NCI-H226 (cell line): Measurements from ENCODE around the gene PAX2.

Source experiments
- DNase-seq: peaks from one replicate; pipeline ENCODE4 v3.0.0-alpha.2; 2015

The PAX2 gene

DNA sequence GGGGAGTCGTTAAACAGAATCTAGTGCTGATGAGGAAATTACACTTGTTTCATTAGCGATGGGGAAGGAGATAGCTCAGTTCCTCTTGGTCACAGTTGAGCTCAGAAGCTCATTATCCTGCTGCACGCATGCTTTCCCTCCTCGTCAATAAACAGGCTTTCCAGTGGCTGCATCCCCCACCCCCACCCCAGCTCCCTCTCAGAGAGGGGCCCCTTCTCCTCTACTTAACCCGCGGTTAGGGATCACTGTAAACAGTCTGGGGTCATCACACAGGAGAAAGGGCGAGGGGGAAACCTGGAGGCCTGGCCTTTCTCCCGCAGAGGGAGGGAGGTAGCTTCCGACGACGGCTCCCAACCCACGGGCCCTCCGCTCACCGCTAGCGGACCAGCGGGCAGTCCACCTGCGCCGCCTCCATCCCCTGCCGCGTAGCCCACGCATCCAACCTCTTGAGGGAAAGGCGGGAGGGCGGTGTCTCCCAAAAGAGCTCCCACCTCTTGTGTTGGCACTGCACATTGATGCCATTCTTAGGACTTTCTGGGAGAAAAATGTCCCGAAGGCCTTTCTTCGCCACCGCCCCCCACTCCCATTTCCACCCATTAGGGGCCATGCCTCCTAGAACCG, 80.8 kb downstream of the PAX2 start:
- no peak for DNase-seq

DNA sequence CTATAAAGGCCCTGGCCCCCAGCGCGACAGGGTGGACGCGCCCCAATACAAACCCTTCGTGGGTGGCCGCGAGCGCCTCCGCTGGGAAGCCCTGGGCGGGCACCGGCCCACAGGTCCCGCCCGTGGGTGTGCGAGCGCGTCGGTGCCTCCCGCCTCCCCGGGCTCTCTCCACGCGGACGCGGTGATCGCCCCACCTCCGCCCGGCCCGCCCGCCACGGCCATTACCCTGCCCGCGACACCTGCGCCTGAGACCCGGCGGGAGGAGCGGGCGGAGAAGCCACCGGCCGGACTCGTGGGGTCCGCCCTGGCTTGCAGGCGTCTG, 81.2 kb downstream of the PAX2 start:
- DNase-seq: no peak

DNA sequence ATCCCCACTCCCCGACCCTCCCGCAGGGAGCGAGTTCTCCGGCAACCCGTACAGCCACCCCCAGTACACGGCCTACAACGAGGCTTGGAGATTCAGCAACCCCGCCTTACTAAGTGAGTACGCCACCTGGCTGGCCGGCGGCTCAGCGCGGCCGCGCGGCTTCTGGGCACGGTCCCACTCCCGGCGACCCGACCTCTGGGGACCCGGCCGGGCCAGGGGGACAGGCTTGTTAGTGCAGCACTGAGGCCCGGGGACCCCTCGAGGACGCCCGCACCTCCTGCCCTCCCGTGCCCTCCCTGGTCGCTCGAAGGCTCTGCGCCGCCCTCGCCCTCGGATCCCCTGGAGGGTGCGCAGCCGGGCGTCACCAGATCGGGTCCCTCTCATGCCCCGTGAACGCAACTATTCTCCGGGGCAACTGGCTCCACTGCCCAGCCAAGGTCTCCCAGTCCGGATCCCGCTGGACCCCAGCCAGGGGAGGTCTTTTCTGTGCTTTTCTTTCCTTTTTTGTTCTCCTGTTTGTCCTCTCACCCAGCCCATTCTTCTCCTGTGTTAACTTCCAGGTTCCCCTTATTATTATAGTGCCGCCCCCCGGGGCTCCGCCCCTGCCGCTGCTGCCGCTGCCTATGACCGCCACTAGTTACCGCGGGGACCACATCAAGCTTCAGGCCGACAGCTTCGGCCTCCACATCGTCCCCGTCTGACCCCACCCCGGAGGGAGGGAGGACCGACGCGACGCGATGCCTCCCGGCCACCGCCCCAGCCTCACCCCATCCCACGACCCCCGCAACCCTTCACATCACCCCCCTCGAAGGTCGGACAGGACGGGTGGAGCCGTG, 81.8 kb downstream of the PAX2 start:
- DNase-seq: no peak

DNA sequence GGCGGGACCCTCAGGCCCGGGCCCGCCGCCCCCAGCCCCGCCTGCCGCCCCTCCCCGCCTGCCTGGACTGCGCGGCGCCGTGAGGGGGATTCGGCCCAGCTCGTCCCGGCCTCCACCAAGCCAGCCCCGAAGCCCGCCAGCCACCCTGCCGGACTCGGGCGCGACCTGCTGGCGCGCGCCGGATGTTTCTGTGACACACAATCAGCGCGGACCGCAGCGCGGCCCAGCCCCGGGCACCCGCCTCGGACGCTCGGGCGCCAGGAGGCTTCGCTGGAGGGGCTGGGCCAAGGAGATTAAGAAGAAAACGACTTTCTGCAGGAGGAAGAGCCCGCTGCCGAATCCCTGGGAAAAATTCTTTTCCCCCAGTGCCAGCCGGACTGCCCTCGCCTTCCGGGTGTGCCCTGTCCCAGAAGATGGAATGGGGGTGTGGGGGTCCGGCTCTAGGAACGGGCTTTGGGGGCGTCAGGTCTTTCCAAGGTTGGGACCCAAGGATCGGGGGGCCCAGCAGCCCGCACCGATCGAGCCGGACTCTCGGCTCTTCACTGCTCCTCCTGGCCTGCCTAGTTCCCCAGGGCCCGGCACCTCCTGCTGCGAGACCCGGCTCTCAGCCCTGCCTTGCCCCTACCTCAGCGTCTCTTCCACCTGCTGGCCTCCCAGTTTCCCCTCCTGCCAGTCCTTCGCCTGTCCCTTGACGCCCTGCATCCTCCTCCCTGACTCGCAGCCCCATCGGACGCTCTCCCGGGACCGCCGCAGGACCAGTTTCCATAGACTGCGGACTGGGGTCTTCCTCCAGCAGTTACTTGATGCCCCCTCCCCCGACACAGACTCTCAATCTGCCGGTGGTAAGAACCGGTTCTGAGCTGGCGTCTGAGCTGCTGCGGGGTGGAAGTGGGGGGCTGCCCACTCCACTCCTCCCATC, 82.7 kb downstream of the PAX2 start:
- no peak for DNase-seq

DNA sequence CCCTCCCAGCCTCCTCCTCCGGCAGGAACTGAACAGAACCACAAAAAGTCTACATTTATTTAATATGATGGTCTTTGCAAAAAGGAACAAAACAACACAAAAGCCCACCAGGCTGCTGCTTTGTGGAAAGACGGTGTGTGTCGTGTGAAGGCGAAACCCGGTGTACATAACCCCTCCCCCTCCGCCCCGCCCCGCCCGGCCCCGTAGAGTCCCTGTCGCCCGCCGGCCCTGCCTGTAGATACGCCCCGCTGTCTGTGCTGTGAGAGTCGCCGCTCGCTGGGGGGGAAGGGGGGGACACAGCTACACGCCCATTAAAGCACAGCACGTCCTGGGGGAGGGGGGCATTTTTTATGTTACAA, 83.3 kb downstream of the PAX2 start:
- DNase-seq: no peak

DNA sequence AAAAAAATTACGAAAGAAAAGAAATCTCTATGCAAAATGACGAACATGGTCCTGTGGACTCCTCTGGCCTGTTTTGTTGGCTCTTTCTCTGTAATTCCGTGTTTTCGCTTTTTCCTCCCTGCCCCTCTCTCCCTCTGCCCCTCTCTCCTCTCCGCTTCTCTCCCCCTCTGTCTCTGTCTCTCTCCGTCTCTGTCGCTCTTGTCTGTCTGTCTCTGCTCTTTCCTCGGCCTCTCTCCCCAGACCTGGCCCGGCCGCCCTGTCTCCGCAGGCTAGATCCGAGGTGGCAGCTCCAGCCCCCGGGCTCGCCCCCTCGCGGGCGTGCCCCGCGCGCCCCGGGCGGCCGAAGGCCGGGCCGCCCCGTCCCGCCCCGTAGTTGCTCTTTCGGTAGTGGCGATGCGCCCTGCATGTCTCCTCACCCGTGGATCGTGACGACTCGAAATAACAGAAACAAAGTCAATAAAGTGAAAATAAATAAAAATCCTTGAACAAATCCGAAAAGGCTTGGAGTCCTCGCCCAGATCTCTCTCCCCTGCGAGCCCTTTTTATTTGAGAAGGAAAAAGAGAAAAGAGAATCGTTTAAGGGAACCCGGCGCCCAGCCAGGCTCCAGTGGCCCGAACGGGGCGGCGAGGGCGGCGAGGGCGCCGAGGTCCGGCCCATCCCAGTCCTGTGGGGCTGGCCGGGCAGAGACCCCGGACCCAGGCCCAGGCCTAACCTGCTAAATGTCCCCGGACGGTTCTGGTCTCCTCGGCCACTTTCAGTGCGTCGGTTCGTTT, 83.9 kb downstream of the PAX2 start:
- no peak for DNase-seq

DNA sequence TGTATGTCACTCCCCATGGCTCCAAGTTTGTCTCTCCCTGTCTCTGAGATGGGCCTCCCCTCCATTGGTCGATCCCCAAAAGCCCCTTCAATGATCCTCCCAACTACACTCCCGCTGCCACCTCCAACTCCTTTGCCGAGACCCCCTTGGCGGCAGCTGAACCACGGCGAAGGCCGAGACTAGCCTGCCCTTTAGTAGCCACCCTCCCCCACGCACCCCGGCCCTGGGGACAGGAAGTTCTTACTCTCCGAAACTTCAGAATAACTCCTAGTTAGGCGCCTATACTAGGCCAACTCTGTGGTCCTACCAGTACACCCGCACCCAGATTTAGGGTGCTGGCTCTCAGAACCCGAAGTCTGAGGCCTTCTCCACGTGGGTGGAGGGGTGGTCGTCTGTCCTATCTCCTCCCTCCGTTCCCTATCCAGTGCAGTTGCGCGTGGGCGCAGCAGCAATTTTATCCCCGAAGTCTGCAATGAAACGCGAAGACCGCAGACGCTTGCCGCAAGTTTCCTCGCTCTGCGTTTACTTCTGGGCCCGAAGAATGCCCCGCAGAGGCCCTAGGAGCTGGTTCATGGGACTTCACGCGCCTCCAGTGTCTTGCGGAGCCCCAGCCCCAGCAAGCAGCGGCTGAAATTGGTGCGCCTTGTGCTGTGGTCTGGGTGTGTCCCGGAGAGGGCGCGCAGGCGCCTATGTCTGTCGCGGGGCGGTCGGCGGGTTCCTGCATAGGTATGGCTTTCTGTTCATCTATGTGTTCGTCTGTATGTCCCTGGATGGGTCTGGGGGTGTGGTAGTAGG, 84.7 kb downstream of the PAX2 start:
- no peak for DNase-seq

DNA sequence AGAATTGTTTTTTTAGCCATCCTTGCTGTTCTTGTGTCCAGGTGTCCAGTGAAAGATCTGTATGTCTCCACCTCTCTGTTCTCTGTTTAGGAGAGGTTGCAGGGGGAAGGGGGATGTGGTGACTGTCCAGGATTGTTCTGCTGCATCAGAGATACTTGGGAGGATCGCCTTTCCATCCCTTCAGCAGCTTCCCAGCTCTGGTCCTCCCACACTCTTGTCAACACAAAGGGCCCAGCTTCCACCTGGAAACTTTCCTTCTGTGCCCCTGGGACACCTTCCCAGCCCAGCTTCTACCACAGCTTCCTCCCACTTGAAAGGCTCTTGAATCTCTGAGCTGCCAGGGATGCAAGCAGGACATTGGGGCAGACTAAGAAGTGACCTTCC, 85.3 kb downstream of the PAX2 start:
- DNase-seq: no peak

DNA sequence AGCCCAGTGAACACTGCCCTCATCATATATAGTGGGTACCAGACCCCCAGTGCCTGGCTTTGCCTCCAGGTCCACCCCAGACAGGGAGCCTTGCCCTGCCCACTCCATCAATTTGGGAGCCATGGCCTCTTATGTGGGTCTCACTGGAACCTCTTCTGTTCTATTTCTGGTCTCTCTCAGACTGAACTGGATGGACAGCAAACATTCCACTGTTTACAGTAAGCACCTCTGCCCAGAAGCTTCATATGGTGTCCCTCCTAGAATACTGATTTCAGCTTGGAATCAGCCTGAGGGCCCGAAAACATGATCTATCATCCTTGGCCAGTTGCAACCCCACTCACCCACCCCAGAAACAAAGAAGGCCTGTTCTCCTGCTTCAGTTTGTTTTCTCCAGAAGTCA, 86.4 kb downstream of the PAX2 start:
- no peak for DNase-seq

DNA sequence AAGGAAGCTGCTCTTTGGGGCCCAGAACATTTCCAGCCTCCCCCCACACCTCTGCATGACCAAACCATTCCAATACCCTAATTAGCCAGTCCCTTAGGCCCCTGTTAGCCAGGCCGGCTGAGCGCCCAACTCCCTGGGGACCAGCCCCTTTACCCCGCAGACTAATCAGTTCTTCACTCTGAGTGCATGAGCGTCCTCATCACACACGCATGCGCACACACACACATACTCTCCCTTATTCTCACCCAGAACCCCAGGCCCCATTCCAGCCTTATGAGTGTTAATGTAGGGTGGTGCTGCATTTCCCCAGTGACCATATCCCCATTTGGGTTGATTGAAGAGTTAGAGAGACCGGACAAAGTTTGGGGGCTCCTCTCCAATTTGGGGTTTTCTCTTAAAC, 90.4 kb downstream of the PAX2 start:
- no peak for DNase-seq

DNA sequence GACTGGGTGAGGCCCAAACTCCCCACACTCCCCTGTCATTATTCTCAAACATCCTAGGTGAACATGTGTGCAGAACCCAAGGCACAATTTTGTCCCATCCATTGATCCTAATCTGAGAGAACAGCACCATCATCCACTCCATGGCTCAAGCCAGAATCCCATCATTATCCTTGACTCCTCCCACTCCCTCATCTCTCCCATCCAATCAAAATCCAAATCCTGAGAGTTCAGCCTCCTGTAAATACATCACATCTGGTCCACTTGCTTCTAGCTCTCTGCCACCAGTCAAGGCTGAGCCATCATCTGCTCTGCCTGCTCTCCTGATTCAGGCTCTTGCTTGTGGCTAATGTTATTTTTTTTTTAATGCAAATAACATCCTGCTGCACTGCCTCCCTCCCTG, 91.5 kb downstream of the PAX2 start:
- DNase-seq: no peak

DNA sequence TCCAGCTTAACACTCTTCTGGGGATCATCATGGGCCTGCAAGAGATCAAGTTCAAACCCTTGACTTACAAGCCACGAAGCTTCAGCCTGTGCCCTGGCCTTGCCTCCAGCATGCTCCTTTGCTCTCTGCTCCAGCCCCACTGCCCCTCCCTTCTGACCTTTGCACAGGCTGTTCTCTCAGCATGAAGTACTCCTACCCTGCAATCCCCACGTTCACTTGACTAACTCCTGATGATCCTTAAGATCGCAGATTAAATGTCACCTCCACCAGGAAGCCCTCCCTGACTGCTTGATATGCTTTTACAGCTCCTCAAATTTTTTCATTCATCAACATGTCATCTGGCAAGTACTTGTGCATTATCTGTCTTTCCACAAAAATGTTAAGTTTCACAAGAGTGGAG, 91.9 kb downstream of the PAX2 start:
- no peak for DNase-seq

DNA sequence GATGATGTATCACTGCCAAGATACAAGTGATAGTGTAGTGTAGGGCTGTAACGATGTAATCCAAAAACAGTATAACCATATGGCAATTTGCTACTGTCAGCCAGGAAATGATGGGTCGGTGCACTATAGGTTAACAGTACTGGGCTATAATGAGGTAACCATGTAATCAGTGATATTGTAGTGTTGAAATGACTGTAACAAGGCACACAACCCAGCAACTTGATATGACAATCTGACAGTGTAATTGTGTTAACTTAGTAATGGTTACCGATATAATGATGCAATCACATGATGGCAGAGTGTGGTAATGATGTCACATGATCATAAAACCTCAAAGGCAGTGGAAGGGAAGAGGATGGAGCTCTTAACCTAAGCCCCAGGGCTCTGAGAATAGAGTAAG, 93.6 kb downstream of the PAX2 start:
- no peak for DNase-seq

DNA sequence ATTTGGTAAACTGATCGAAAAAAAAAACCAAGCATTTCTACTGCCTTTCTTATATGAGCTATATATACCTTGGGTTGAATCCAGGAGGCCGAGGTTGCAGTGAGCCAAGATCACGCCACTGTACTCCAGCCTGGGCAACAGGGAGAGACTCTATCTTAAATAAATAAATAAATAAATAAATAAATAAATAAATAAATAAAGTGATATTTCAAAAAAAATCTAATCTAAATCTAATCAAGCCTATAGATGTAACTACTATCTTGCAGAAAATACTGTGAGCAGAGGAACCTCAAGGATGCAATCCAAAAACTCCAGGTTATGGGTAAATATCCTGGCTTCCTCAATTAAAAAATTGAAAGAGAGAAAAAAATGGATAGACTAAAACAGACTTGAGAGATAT, 96.1 kb downstream of the PAX2 start:
- DNase-seq: no peak

DNA sequence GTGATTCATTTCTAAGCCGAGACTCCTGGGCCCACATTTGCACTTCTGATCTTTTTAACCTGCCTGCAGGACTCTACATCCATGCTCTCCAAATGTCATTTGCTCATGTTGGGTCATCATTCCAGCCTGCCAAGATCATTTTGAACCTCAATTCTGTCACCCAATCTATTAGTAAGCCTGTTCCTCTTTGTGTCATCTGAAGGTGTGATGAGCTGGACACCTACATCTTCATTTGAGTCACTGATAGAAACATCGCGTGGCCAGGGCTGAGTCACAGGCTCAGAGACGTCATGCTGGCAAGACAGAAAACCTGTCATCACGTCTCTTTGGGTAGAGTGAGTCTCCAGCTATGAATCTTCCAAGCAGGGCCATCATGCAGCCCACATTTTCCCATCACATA, 102.1 kb downstream of the PAX2 start:
- peak; percentile 58 for DNase-seq

DNA sequence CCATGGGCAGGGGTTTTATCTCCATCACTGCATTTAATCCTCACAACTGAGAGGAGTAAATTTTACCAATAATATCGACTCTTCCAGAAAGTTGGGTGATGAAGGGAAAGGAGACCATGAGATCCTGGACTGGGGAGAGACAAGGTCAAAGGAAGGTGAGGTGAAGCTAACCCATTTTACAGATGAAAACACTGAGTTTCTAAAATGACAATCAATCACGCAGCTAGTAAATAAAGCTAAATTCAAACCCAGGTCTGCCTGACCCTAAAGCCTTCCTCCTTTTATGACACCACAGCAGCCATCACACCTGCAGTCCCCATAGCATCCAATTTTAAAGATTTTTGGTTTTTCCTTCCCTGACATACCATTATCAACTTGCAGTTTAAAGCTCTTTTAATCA, 103.4 kb downstream of the PAX2 start:
- DNase-seq: no peak

DNA sequence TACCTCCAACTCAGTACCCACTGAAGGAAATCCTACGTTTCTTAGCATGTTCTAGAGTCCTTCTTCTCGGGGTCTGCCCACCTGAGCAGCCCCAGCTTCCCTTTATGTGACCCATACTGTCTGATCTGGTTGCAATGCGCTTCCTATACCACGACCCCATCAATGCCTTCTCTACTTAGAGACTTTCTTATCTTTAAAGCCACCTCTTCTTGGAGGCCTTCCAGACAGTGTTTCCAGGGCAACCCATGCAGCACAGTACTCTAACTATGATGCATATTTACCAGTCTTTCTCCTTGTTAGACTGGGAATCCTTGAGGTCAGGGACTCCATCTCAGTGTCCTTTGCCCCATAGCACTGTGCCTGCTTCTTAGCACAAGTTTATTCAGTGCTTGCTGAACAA, 112.9 kb downstream of the PAX2 start:
- no peak for DNase-seq

DNA sequence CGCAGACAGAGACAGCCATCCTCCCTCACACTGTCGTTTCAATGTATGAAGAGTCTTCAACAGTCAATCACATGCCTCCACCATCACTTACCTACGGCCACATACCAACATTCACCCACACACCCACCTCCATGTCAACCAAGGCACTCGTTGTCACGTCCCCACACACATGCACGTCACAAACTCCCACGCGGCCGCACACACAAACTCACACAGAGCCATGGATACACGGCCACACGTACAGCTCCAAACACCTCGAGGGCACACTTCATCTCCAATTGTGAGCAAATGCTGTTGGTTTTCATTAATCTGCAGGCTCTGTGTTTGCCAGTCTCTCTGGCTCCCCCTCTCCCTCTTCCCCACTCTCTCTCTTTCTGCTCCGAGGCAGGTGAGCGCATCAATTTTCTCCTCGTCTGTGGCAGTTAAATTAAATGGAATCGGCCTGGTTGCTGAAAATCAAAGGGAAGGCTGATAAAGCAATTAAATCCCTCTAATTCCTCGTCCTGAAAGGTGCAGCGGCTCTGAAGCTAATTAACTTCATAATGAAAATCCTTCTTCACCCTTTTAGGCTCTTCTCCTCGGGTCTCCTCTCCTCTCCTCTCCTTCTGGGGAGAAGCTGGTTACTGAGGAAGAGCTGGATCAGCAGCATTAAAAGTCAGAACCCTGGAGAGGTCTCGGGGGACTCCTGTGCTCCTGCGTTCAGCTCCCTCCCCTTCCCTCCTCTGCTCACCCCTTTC, 113.5 kb downstream of the PAX2 start:
- DNase-seq: no peak

DNA sequence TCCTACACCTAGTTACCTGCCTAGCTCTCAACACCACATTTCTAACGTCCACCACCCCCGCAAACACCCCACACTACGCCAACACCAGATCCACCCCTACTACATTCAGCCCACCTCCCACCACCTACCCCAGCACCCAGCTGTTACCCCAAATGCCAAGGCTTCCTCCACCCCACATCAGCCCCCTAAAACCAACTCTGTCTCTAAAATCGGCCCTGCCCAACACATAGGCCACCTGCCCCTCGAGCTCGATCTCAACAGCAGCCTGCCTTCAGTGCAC, 114.0 kb downstream of the PAX2 start:
- no peak for DNase-seq

DNA sequence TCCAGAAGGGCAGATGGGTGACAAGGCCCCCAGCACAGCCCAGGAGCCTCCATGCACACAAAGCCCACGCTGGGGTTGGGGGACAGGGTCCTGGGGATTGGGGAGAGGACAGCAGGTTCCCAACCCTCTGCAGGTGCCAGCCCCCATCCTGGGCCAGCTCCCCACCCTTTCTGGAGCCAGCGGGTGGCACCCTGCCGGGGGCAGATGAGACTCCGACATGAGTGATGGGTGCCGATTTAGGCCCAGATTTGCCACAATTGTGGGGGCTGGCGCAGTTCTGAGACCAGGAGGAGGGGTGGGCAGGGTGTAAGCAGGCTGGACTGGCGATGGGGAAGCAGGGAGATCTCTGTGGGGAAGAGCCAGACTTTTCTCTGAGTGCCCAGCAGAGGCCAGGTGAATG, 118.1 kb downstream of the PAX2 start:
- DNase-seq: no peak

DNA sequence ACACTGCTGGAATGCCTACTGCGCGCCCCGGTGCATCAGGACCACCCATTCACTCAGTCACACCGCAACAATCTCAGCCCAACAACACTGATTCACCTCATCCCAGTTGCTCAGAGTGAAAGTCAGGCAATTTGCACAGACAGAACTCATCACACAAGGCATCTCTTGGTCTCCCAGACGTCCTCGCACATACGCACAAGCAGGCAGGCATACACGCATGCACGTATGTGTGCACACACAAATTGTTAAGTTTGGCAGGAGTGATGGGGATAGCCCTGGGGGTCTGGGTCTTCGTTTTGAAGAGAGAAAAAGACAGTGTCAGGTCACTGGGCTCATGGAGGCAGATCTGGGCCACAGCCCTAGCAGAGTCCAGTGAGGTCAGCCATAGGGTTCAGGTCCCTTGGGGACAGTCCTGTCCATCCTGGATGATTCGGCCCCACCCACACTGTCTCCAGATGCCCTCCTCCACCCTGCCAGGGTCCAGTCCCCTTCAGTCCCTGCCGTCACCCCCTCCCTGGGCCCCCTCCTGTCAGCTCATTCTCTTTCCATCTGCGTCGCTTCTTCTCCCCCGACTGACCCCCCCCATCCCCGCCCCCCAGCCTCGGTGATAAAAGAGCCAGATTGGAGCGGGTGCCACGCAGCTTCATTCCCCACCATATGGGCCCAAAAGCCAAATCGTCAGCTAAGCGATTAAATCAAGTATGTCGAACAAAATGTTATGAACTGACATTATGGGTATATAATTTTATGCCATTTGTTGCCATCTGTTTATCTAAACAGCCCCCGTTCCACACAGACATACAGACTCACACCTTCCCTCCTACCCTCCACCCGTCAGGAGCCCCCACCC, 118.9 kb downstream of the PAX2 start:
- DNase-seq: no peak
